ENCODE data around the gene ZBTB49. TPM values are rescaled to one million over a fixed set of nuclear protein-coding genes. Genes with fewer than 3 reads are reported as not detected.

The ZBTB49 gene
- total RNA-seq, 1 experiment from 2014 or later: 6.6 TPM

DNA sequence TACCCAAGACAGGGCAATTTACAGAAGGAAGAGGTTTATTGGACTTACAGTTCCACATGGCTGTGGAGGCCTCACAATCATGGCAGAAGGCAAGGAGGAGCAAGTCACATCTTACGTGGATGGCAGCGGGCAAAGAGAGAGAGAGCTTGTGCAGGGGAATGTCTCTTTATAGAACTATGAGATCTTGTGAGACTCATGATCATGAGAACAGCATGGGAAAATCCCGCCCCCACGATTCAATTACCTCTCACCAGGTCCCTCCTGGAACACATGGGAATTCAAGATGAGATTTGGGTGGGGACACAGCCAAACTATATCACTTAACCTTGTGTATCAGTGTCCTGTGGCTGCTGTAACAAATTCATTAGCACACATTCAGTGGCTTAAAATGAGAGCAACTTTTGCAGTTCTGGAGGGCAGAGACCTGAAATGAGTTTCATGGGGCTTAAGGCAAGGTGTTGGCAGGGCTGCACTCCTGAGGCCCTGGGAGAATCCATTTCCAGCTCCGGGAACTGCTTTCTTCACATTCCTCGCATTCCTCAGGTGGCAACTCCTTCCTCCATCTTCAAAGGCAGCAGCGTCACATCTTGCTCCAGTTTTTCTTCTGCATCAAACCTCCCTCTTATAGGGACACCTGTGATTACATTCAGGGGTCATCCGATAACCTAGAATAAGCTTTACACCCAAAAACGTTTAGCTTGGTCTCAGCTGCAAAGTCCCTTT lies 74.6 kb downstream of the ZBTB49 start:
- Histone ChIP-seq H3K36me3 (ENCODE audit: insufficient read depth, low read length, poor library complexity, severe bottlenecking) (no peaks in the 10 kb centered on the region), H3K4me3 (ENCODE audit: low read depth, low read length, poor library complexity, severe bottlenecking) (no peak overlapping the region), H3K9me3 (ENCODE audit: low read depth, low read length, poor library complexity, severe bottlenecking) (no peaks in the 10 kb centered on the region), H3K4me1 (ENCODE audit: insufficient read depth, low read length, poor library complexity, severe bottlenecking) (no peaks in the 10 kb centered on the region), H3K27me3 (replicated peaks; ENCODE audit: insufficient read depth, low read depth, low read length, poor library complexity) (no peaks in the 10 kb centered on the region), H3K27ac (ENCODE audit: low read depth, low read length, poor library complexity, severe bottlenecking) (no peak overlapping the region)
- TF ChIP-seq EZH2 (IDR thresholded peaks at IDR 0.05; ENCODE audit: borderline replicate concordance, low read depth, low read length, poor library complexity, severe bottlenecking): no peak
- TF ChIP-seq, protein P1, sequence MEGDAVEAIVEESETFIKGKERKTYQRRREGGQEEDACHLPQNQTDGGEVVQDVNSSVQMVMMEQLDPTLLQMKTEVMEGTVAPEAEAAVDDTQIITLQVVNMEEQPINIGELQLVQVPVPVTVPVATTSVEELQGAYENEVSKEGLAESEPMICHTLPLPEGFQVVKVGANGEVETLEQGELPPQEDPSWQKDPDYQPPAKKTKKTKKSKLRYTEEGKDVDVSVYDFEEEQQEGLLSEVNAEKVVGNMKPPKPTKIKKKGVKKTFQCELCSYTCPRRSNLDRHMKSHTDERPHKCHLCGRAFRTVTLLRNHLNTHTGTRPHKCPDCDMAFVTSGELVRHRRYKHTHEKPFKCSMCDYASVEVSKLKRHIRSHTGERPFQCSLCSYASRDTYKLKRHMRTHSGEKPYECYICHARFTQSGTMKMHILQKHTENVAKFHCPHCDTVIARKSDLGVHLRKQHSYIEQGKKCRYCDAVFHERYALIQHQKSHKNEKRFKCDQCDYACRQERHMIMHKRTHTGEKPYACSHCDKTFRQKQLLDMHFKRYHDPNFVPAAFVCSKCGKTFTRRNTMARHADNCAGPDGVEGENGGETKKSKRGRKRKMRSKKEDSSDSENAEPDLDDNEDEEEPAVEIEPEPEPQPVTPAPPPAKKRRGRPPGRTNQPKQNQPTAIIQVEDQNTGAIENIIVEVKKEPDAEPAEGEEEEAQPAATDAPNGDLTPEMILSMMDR (conservative IDR thresholded peaks at IDR 0.05; ENCODE audit: low read depth, low read length): no peak
- CTCF ChIA-PET: no interaction called here
- BruUV-seq (replicated peaks): no TSS peak
- intact Hi-C loops (cut with micrococcal nuclease; ENCODE audit: unreplicated experiment): no loop called here
- POLR2A ChIA-PET (ENCODE audit: low non-redundant PET): no interaction called here
- DNase-seq (ENCODE audit: low spot score): no peak

DNA sequence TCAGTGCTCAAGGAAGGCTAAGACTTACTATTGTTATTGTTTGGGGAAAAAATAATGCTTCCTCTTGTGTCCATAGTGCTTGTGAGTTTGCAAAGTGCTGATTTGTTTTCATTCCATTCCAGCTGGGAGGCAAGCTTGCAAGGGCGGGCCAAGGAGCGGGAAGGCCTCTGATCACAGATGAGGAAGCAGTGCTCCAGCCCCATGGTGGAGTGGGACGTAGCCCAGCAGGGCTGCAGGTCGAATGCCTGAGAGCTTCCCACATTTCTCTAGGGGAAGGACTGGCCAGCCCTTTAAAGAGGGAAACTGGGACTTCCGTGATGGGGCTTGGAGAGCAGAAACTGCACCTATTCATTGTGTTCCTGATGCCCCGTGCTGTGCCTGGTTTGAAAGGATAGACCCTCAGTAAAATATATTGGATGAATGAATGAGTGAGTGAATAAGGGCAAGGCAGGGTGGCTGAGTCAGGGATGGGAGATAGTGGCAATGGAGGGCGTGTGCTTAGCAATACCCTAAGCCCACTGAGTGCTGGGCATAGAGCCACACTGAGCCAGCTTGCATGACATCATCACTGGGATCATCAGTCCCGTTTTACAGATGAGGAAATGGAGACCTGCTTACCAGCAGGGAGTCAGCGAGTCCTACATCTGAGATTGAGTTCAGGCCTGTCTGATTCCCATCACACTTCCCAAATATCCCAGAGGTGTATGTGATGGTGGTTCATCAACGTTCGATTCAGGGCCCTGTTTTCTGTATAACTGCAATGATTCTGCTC lies 78.9 kb downstream of the ZBTB49 start:
- TF ChIP-seq, protein P1 (conservative IDR thresholded peaks at IDR 0.05; ENCODE audit: low read depth, low read length): no peak
- no peak for TF ChIP-seq EZH2 (IDR thresholded peaks at IDR 0.05; ENCODE audit: borderline replicate concordance, low read depth, low read length, poor library complexity, severe bottlenecking)
- no peaks in the 10 kb centered on the region for H3K4me1 ChIP-seq (ENCODE audit: insufficient read depth, low read length, poor library complexity, severe bottlenecking)
- no peak overlapping the region for H3K4me3 ChIP-seq (ENCODE audit: low read depth, low read length, poor library complexity, severe bottlenecking)
- no TSS peak for BruUV-seq (replicated peaks)
- H3K27me3 ChIP-seq (replicated peaks; ENCODE audit: insufficient read depth, low read depth, low read length, poor library complexity): peaks cover 10% of the 10 kb centered on the region
- ChIA-PET CTCF (no interaction called here), POLR2A (ENCODE audit: low non-redundant PET) (no interaction called here)
- no peak overlapping the region for H3K27ac ChIP-seq (ENCODE audit: low read depth, low read length, poor library complexity, severe bottlenecking)
- no peak for DNase-seq (ENCODE audit: low spot score)
- intact Hi-C loops (cut with micrococcal nuclease; ENCODE audit: unreplicated experiment): no loop called here
- no peaks in the 10 kb centered on the region for H3K36me3 ChIP-seq (ENCODE audit: insufficient read depth, low read length, poor library complexity, severe bottlenecking)
- H3K9me3 ChIP-seq (ENCODE audit: low read depth, low read length, poor library complexity, severe bottlenecking): no peaks in the 10 kb centered on the region

Other genes with a start within 250 kb of the ZBTB49 start
- gene OTOP1, start 63.3 kb upstream of the ZBTB49 start, total RNA-seq (2021): not detected in 2 replicates
- 16.6 and 19.8 TPM in 2 replicates for gene TMEM128, start 42.0 kb upstream of the ZBTB49 start, total RNA-seq (2021)
- 38.3 and 49.3 TPM in 2 replicates for gene LYAR, start 97 bp upstream of the ZBTB49 start, total RNA-seq (2021)
- gene NSG1, start 96.9 kb downstream of the ZBTB49 start, total RNA-seq (2021): 1.3 and 2.7 TPM in 2 replicates